GM10847 (cell line): ENCODE results near the gene CDH2.

Experiments
- POLR2A ChIP-seq: IDR thresholded peaks from 2 replicates; pipeline ENCODE4 v1.6.1; 2011; ENCODE audit not compliant: insufficient read length; ENCODE audit errors: extremely low read depth

CDH2 gene

GRCh38 chr18:28124131-28125029 is 52.5 kb downstream of the CDH2 start:
- TF ChIP-seq POLR2A, result no peak

- TF ChIP-seq POLR2A, result no peak
Observed at GRCh38 chr18:28123401-28124030, 53.4 kb downstream of the CDH2 start.

GRCh38 chr18:28120828-28121515 is 56.0 kb downstream of the CDH2 start:
- no peak for TF ChIP-seq POLR2A

GRCh38 chr18:28116461-28116860 is 60.5 kb downstream of the CDH2 start:
- no peak for TF ChIP-seq POLR2A

- no peak for TF ChIP-seq POLR2A
Observed at GRCh38 chr18:28115149-28115550, 61.8 kb downstream of the CDH2 start.

GRCh38 chr18:28114472-28114871 is 62.5 kb downstream of the CDH2 start:
- no peak for TF ChIP-seq POLR2A

- TF ChIP-seq POLR2A, result no peak
Observed at GRCh38 chr18:28113271-28114029, 63.5 kb downstream of the CDH2 start.

- no peak for TF ChIP-seq POLR2A
Observed at GRCh38 chr18:28112056-28112470, 64.9 kb downstream of the CDH2 start.

GRCh38 chr18:28110924-28111323 is 66.0 kb downstream of the CDH2 start:
- no peak for TF ChIP-seq POLR2A

- no peak for TF ChIP-seq POLR2A
Observed at GRCh38 chr18:28109781-28110560, 67.0 kb downstream of the CDH2 start.

- TF ChIP-seq POLR2A, result no peak
Observed at GRCh38 chr18:28108814-28109213, 68.1 kb downstream of the CDH2 start.

- no peak for TF ChIP-seq POLR2A
Observed at GRCh38 chr18:28108254-28108653, 68.7 kb downstream of the CDH2 start.

- TF ChIP-seq POLR2A, result no peak
Observed at GRCh38 chr18:28099237-28099636, 77.7 kb downstream of the CDH2 start.

GRCh38 chr18:28095631-28096030 is 81.3 kb downstream of the CDH2 start:
- TF ChIP-seq POLR2A, result no peak
